GM19467 (cell line): Measurements from ENCODE around the gene VANGL1.

Source experiments
- ATAC-seq: cut with Tn5 transposase; IDR thresholded peaks from one replicate; pipeline ENCODE4 v1.9.1; 2021; ENCODE audit warnings: mild to moderate bottlenecking, moderate library complexity; ENCODE audit not compliant: unreplicated experiment

VANGL1 gene

DNA sequence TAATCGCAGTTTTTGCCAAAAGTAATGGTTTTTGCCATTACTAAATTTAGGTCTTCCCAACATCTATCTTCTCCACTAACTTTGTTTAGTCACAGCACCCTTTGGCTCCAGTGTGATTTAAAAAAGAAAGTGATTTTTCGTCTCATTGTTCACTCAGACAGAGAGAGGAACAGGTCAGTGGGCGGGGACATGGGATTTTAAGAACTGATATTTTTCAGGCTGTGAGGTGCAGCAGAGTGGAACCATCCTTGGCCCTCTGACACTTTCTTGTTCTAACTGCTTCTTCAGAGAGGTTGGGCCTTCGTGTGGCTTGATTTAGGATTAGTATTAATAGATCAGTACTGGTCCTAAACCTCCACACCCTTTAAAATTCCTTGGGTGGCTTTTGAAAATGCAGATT lies 88.0 kb downstream of the VANGL1 start:
- peak; percentile 76 for ATAC-seq

DNA sequence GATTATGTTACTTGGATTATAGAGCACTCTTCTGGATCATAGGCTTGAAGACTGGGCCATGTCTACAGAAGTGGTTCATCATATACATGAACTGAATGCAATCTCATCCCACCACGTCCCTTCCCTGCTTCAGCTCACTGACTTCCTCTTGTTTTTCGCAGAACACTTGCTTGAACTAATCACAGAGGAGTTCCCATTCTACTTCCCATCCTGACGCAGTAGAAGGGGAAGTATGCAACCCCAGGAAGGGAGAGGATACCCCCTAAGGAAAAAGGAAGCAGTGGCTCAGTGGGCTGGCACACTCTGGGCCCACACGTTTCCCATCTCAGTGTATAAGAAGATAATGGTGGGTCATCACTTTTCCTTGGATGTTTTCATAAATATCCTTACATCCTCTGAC lies 90.5 kb downstream of the VANGL1 start:
- no peak for ATAC-seq

GRCh38 chr1:115740811-115741210 lies 99.0 kb downstream of the VANGL1 start:
- no peak for ATAC-seq

- no peak for ATAC-seq
Observed at GRCh38 chr1:115744646-115745275, 103.0 kb downstream of the VANGL1 start.

DNA sequence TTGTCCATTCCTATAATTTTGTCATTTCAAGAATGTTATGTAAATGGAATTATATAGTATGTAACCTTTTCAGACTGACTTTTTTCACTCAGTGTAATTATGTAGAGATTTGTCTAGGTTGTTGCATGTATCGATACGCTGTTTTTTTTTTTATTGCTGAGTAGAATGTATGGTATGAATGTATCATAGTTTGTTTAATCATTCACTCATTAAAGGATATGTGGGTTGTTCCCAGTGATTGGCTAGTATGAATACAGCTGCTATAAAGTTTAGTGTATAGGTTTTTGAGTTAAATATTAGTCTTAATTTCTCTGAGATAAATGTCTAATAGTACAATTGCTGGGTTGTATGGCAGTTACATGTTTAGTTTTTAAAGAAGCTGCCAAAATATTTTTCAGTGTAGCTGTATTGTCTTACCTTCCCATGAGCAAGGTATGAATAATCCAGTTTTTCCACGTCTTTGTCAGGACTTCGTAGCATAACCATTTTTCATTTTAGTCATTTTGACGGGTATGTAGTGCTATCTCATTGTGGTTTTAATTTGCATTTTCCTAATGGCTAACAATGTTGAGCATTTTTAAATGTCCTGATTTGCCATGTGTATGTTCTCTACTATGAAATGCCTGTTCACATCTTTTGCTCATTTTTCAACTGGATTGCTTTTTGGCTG lies 104.4 kb downstream of the VANGL1 start:
- no peak for ATAC-seq
